IMR-90 (cell line): Measurements from ENCODE around the gene ZNF670. TPM values are rescaled to one million over a fixed set of nuclear protein-coding genes. Genes with fewer than 3 reads are reported as not detected.
"Not testable (repeated sequence)": the region's sequence is repeated elsewhere in the genome, so short reads cannot be mapped to it uniquely, and the experiment has no call there.

Source experiments
- ATAC-seq: fragments of 200-7000 bp; cut with Tn5 transposase; 2 replicates; pipeline ENCODE4 v1.9.1; 2020; ENCODE audit warnings: low read depth, mild to moderate bottlenecking, moderate library complexity
- BruUV-seq: library from RNA; stranded (reverse); fragments of 400-500 nt; replicated peaks from 2 replicates; lab custom pipeline; 2021; lab: Mats Ljungman, UMichigan
- CTCF ChIA-PET: fragments of 300-600 bp; formaldehyde crosslinking; extraction: SDS; loops from one replicate; lab custom pipeline; 2021; ENCODE audit warnings: antibody characterized with exemption; lab: Yijun Ruan, JAX
- POLR2A ChIA-PET: fragments of 300-600 bp; sonication (Branson Sonifier 250); formaldehyde crosslinking; loops from one replicate; lab custom pipeline; 2022; ENCODE audit warnings: antibody characterized with exemption; ENCODE audit not compliant: unreplicated experiment; lab: Charles Lee
- DNase-seq: peaks from one replicate; pipeline ENCODE4 v3.0.0; 2013
- H2AFZ ChIP-seq: replicated peaks from 2 replicates; pipeline ENCODE3; 2013; ENCODE audit warnings: low read length, mild to moderate bottlenecking; ENCODE audit not compliant: poor library complexity
- H2AK5ac ChIP-seq: 2 replicates; pipeline ENCODE4 v1.6.1; 2013; ENCODE audit warnings: low read depth, low read length, inconsistent platforms
- H2AK9ac ChIP-seq: replicated peaks from 2 replicates; pipeline ENCODE3; 2013; ENCODE audit warnings: mild to moderate bottlenecking, low read depth, low read length, moderate library complexity; ENCODE audit not compliant: poor library complexity
- H2BK120ac ChIP-seq: 2 replicates; pipeline ENCODE4 v1.6.1; 2013; ENCODE audit warnings: low read depth, low read length, inconsistent platforms
- H2BK15ac ChIP-seq: 3 replicates; pipeline ENCODE4 v1.6.1; 2013; ENCODE audit warnings: low read depth, low read length, inconsistent platforms
- H2BK20ac ChIP-seq: 2 replicates; pipeline ENCODE4 v1.6.1; 2013; ENCODE audit warnings: low read depth, mild to moderate bottlenecking, inconsistent platforms, low read length, moderate library complexity
- H2BK5ac ChIP-seq: 2 replicates; pipeline ENCODE4 v1.6.1; 2013; ENCODE audit warnings: mild to moderate bottlenecking, low read depth, low read length, inconsistent platforms; ENCODE audit not compliant: poor library complexity, severe bottlenecking
- H3K14ac ChIP-seq: replicated peaks from 2 replicates; pipeline ENCODE4 v1.6.1; 2013; ENCODE audit warnings: low read depth, low read length, inconsistent platforms
- H3K18ac ChIP-seq: 2 replicates; pipeline ENCODE4 v1.6.1; 2013; ENCODE audit warnings: low read depth, low read length, control low read depth
- H3K23ac ChIP-seq: 2 replicates; pipeline ENCODE4 v1.6.1; 2013; ENCODE audit warnings: low read depth, low read length, inconsistent platforms
- H3K27ac ChIP-seq: 2 replicates; pipeline ENCODE4 v1.5.1; 2013; ENCODE audit warnings: mild to moderate bottlenecking, control low read depth, low read length; ENCODE audit not compliant: insufficient read depth
- H3K27me3 ChIP-seq: 2 replicates; pipeline ENCODE4 v1.6.1; 2013; ENCODE audit warnings: low read length; ENCODE audit not compliant: control insufficient read depth, insufficient read depth
- H3K36me3 ChIP-seq: 2 replicates; pipeline ENCODE4 v1.6.1; 2013; ENCODE audit warnings: low read length, mixed read lengths; ENCODE audit not compliant: control insufficient read depth, insufficient read depth
- H3K4ac ChIP-seq: 2 replicates; pipeline ENCODE4 v1.6.1; 2013; ENCODE audit warnings: low read depth, low read length, inconsistent platforms
- H3K4me1 ChIP-seq: 2 replicates; pipeline ENCODE4 v1.6.1; 2013; ENCODE audit warnings: low read length, mixed read lengths; ENCODE audit not compliant: control insufficient read depth, insufficient read depth
- H3K4me2 ChIP-seq: 2 replicates; pipeline ENCODE4 v1.6.1; 2013; ENCODE audit warnings: low read depth, mild to moderate bottlenecking, control low read depth, low read length, moderate library complexity
- H3K4me3 ChIP-seq: 2 replicates; pipeline ENCODE4 v1.5.1; 2013; ENCODE audit warnings: low read depth, mild to moderate bottlenecking, control low read depth, low read length, moderate library complexity; ENCODE audit not compliant: insufficient read depth
- H3K56ac ChIP-seq: 2 replicates; pipeline ENCODE4 v1.6.1; 2013; ENCODE audit warnings: low read length, inconsistent platforms; ENCODE audit not compliant: insufficient read depth; ENCODE audit errors: extremely low read depth
- H3K79me1 ChIP-seq, 2 experiments: 2 replicates each; pipeline ENCODE4 v1.6.1; 2013; ENCODE audit warnings: low read length in 2 of 2, inconsistent platforms in 1 of 2, low read depth in 1 of 2
- H3K9ac ChIP-seq: 2 replicates; pipeline ENCODE4 v1.6.1; 2013; ENCODE audit warnings: low read depth, low read length, control low read depth
- H3K9me1 ChIP-seq: 2 replicates; pipeline ENCODE4 v1.6.1; 2013; ENCODE audit warnings: low read length, inconsistent platforms; ENCODE audit not compliant: insufficient read depth
- H3K9me3 ChIP-seq: 2 replicates; pipeline ENCODE4 v1.6.1; 2013; ENCODE audit warnings: low read length; ENCODE audit not compliant: control insufficient read depth, insufficient read depth
- H4K20me1 ChIP-seq: 2 replicates; pipeline ENCODE4 v1.6.1; 2013; ENCODE audit warnings: low read length, inconsistent platforms; ENCODE audit not compliant: insufficient read depth
- H4K5ac ChIP-seq: 2 replicates; pipeline ENCODE4 v1.6.1; 2013; ENCODE audit warnings: mild to moderate bottlenecking, low read depth, low read length, control low read depth
- H4K8ac ChIP-seq, 2 experiments: 2 replicates each; pipeline ENCODE4 v1.6.1; 2013; ENCODE audit warnings: low read depth in 2 of 2, low read length in 2 of 2, control low read depth in 1 of 2, inconsistent platforms in 1 of 2
- H4K91ac ChIP-seq: 2 replicates; pipeline ENCODE4 v1.6.1; 2013; ENCODE audit warnings: low read depth, low read length, inconsistent platforms; ENCODE audit not compliant: insufficient read depth
- WGBS, 2 experiments: methylation state at CpG; one replicate each; pipeline versions ENCODE4 v1.1.5 to v1.1.7; 2013; ENCODE audit warnings: missing lambda C conversion rate in 2 of 2; ENCODE audit not compliant: insufficient read length in 1 of 2; ENCODE audit errors: extremely low coverage in 2 of 2; 5-methylcytosine and 5-hydroxymethylcytosine counted together
- dilution Hi-C: fragments of 300-500 bp; cut with HindIII; formaldehyde crosslinking; loops from one replicate; pipeline ENCODE4 v1.14.3; 2018; ENCODE audit warnings: low sequenced_read_pairs; ENCODE audit not compliant: unreplicated experiment
- in situ Hi-C: fragments of 300-500 bp; cut with MboI; formaldehyde crosslinking; loops from 3 replicates; pipeline ENCODE4 v1.14.3; 2019; ENCODE audit warnings: low sequenced_read_pairs, inconsistent platforms, mixed read lengths
- intact Hi-C: fragments of 100-400 bp; cut with micrococcal nuclease; formaldehyde crosslinking; loops from 2 replicates; pipeline ENCODE4 v1.10.0; 2022
- polyA plus RNA-seq, 3 experiments: library from polyadenylated mRNA; depleted of rRNA; stranded (reverse); fragments of >200 nt; gene quantifications; 2 replicates each; pipeline ENCODE4 v1.2.3, GENCODE V29; 2012; ENCODE audit warnings: low replicate concordance in 1 of 3
- total RNA-seq: library from RNA; depleted of rRNA; stranded (reverse); fragments of >200 nt; gene quantifications from 2 replicates; pipeline ENCODE4 v1.2.3, GENCODE V29; 2012

Gene ZNF670
- total and polyA plus RNA-seq, 2 of the 4 experiments (the other 2 are of a cell fraction) = 1.8 to 4.5 TPM

DNA sequence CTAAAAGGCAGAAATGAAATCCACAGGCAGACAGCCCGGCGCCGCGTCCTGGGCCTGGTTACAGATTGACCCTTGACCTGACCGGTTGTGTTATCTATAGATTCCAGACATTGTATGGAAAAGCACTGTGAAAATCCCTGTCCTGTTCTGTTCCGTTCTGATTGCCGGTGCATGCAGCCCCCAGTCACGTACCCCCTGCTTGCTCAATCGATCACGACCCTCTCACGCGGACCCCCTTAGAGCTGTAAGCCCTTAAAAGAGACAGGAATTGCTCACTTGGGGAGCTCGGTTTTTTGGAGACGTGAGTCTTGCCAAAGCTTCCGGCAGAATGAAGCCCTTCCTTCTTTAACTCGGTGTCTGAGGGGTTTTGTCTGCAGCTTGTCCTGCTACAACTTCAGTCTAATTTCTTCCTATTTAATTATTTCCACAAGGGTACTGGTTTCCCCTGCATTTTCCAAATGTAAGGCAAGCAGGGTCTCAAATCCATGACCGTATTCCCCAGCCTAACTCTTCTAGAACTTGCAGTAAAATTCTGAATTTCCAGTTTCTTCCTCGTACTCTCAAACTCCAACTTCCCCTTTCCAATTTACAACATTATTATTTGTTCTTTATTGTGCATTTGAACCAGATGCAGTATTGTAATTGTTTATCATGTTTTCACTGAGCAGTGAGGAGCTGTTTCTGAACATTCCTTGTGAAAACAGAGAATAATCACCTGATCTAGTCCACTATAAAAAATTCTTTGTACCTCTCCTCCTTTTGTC, 49.1 kb upstream of the ZNF670 start:
- H3K79me1 ChIP-seq, H2AFZ ChIP-seq, H4K20me1 ChIP-seq, H2AK5ac ChIP-seq, H4K91ac ChIP-seq, H2BK5ac ChIP-seq, H3K9me1 ChIP-seq, dilution Hi-C loops, H3K14ac ChIP-seq, POLR2A ChIA-PET, DNase-seq, H2BK15ac ChIP-seq, H3K27me3 ChIP-seq, CTCF ChIA-PET, H2BK20ac ChIP-seq, H2AK9ac ChIP-seq, H4K5ac ChIP-seq, in situ Hi-C loops, H2BK120ac ChIP-seq, H3K9me3 ChIP-seq, H3K23ac ChIP-seq, H3K36me3 ChIP-seq, intact Hi-C loops, ATAC-seq, H3K27ac ChIP-seq, H3K4ac ChIP-seq, H4K8ac ChIP-seq, H3K18ac ChIP-seq, H3K9ac ChIP-seq, H3K4me1 ChIP-seq: not testable (repeated sequence)
- BruUV-seq = TSS peak; percentile 82
- 100% methylated on average over 1 of the region's 18 CpGs; no CpG with 5 or more reads in 1 of the 2 experiments for WGBS, 2 experiments
- peak overlapping the region; percentile 21; the same call in 1 of the 2 replicates for H3K56ac ChIP-seq
- H3K4me3 ChIP-seq = peak overlapping the region; percentile 39
- H3K4me2 ChIP-seq = peak overlapping the region; percentile 82

DNA sequence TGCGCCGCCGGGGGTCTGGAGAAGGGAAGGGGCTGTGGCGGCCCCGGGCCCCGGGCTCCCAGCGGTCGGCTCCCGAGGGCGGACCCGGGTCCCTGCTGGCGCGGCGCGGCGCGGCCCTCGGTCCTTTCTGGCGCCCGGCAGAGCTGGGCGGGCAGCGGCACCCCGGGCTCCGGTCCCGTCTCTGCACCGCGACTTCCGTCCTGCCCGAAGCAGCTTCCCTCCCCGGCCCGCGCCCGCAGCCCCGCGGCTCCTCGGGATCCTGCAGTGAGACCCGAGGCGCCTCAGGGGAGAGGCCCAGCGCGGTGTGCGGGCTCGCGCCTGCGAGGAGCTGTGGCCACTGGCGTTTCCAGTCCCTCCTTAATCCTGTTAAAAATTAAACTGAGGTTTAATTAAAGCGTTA, 48.0 kb upstream of the ZNF670 start:
- H2BK15ac ChIP-seq, H3K27ac ChIP-seq, dilution Hi-C loops, H4K8ac ChIP-seq, H4K91ac ChIP-seq, H3K9me1 ChIP-seq, H2AK9ac ChIP-seq, in situ Hi-C loops, H3K4me2 ChIP-seq, BruUV-seq, H2BK5ac ChIP-seq, H3K23ac ChIP-seq, H2AFZ ChIP-seq, H3K4me3 ChIP-seq, H3K36me3 ChIP-seq, DNase-seq, H2BK120ac ChIP-seq, H3K79me1 ChIP-seq, H2AK5ac ChIP-seq, H3K56ac ChIP-seq, H2BK20ac ChIP-seq, H3K4ac ChIP-seq, H3K9me3 ChIP-seq, intact Hi-C loops, H4K20me1 ChIP-seq, H3K18ac ChIP-seq, H3K4me1 ChIP-seq, H3K14ac ChIP-seq, POLR2A ChIA-PET, H3K27me3 ChIP-seq, H3K9ac ChIP-seq, CTCF ChIA-PET, H4K5ac ChIP-seq: not testable (repeated sequence)
- peak; percentile 74 for ATAC-seq
- no CpG with 5 or more reads among the region's 46 CpGs for WGBS, 2 experiments
